GM18498 (cell line): ENCODE results near the gene CNOT11.

Experiments used
- ATAC-seq: cut with Tn5 transposase; IDR thresholded peaks from one replicate; pipeline ENCODE4 v1.9.1; 2021; ENCODE audit warnings: mild to moderate bottlenecking, moderate library complexity; ENCODE audit not compliant: unreplicated experiment

CNOT11 gene

DNA sequence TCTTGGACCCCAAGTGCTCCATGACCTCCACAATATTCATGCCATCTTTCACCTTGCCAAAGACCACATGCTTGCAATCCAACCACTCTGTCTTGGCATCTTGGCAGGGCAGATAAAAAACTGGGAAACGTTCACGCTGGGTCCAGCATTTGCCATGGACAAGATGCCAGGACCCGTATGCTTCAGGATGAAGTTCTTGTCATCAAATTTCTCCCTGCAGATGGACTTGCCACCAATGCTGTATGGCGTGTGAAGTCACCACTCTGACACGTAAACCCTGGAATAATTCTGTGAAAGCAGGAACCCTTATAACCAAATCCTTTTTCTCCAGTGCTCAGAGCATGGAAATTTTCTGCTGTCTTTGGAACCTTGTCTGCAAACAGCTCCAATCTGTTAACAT, 21.5 kb downstream of the CNOT11 start:
- ATAC-seq, result no peak

DNA sequence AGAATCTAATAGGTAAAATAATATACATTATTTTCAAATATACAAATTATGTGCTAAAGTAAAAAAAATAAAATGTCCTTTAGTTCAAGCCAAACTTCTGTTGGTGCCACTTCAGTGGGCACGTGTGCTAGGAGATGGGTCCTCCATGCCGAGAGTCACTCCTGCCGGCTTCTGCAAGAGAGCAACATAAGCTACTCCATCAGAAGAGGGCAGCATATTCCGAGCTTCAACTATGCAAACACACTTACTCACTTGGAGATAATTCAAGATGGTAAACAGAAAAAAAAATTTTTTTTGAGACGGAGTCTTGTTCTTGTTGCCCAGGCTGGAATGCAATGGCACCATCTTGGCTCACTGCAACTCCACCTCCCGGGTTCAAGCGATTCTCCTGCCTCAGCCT, 24.4 kb downstream of the CNOT11 start:
- no peak for ATAC-seq

DNA sequence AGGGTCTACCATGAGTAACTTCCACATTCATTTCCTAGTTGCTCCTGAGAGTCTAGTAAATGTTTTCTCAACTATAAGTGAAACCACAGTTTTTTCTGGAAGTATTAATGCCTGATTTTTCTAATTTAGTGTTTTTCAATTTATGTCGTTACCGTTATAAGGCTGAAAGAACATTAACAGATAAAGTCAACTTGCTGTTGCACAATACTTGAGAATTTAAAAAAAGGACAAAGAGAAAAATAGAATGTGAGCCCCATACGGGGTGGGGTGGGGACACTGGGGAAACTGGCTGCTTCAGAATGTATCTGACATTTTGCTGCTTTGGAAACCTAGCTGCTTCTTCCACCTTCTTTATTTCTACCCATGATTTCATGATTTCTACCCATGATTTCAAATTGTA, 26.2 kb downstream of the CNOT11 start:
- ATAC-seq, result no peak

DNA sequence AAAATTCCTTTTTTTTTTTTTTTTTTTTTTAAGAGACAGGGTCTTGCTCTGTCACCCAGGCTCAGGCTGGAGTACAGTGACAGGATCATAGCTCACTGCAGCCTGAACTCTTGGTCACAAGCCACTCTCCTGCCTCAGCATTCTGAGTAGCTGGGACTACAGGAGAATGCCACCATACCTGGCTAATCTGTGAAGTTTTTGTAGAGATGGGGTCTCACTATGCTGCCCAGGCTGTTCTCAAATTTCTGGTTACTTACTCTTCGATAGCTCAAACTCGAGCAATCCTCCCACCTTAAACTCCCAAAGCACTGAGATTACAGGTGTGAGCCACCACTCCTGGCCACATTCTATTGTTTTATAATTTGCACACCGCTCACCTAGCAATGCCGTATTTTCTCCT, 28.8 kb downstream of the CNOT11 start:
- no peak for ATAC-seq

DNA sequence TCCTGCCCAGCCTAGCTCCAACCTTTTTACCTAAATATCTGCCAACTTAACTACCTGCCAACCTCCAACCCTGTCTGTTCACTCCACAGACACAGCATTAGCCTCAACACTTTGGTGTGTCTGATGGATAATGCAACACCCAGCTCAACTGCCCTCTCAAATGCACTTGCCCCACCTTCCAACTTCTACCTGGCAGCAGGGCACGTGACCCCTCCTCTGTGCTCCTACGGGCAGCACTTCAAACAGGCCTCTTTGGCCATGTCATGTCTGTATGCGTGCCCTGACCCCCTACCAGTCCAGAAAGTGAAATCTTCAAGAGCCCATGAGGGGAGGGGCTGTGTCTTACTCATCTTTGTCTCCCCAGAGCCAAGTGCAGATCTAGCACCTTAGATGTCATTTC, 30.3 kb downstream of the CNOT11 start:
- no peak for ATAC-seq

DNA sequence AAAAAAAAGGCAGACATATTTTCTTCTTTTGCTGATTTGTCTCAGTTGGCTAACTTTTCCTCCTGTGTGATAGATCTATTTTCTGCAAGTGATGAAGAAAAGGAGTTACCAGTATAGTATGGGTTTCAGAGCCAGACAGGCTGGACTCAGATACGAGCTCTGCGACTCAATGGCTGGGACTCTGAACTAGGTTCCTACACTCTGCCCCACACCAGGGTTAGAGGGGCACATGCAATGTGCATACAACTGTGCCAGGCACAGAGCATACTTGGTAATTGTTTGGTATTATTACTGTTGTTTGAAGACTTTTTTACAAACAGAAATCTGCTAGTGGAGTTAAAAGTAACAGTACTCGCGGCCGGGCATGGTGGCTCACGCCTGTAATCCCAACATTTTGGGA, 34.0 kb downstream of the CNOT11 start:
- ATAC-seq, result no peak

DNA sequence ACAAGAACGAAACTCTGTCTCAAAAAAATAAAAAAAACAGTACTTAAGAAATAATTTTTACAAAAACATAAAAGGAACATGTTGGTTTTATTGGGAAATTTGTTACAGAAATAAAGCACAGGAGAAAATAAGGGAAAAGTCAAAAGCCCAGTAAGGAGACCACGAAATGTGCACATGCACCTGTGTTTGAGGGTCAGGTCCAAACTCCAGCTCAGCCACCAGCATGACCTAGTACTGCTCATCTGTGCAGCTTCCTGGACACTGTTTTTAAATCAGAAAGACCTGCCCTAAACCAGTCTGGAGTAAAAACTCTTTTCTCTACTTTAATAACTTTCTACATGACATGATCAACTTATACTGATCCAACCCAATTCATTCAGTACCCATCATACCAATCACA, 34.6 kb downstream of the CNOT11 start:
- no peak for ATAC-seq

DNA sequence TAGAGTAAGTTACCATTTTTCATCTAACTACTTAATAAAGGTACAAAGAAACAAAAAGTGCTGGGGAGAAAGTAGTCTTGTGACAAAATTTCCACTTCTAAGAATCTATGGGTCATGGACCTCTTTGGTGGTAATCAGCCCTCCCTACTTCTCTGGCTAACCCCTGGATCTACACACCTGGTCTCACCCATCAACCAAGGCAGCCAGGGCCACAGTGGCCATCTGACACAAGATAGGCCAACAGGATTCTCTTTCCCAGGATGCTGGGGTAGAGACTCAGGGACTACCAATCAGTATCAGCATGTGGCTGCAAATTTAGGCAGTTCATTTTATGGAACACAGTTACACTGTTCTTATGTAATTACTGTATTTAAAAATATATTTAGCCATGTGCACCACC, 38.0 kb downstream of the CNOT11 start:
- ATAC-seq, result no peak

DNA sequence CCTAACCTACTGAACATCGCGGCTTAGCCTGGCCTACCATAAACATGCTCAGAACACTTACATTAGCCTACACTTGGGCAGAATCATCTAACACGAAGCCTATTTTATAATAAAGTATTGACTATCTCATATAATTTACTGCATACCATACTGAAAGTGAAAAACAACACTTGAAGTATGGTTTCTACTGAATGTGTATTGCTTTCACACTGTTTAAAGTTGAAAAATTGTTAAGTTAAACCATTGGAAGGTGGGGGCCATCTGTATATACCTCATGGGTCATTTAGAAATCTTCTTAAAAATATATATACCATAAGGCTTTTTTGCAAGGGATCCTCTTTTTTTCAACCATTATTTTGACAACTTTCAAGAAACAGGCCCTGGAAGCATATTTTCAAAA, 39.3 kb downstream of the CNOT11 start:
- peak; percentile 78 for ATAC-seq

DNA sequence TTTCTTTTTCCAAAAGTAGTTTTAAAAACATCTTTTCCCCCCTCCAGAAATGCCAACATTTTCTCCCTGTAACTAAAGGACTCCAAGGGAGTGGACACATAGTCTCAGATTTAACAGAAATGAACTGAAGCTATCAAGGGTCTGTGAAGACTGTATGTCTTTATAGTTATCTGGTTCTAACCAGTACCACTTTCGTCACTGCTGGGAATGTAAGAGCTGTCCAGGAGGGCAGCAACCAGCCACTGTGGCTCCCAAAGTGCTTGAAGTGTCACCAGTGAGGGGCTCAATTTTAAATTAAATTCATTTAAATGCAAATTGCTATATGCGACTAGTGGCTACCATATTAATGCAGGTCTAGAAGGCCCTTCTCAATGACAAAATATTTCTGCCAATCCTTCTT, 40.9 kb downstream of the CNOT11 start:
- ATAC-seq, result no peak

DNA sequence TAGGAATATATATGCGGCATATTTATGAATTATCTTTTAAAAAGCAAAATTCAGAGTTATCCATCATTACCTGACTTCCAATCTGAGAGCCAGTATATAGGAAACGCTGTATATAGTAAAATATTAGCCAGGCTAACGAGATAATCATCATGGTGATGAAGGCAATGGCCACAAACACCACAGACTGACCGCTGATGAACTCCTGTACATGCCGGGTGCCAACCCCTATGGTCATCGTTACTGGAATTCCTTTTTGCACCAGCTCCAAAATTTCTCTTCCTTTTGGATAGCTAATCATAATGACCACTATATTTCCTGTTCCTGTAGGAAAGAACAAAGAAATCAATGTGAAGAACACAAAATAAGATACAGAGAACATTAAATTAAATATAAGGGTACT, 42.2 kb downstream of the CNOT11 start:
- ATAC-seq, result no peak

DNA sequence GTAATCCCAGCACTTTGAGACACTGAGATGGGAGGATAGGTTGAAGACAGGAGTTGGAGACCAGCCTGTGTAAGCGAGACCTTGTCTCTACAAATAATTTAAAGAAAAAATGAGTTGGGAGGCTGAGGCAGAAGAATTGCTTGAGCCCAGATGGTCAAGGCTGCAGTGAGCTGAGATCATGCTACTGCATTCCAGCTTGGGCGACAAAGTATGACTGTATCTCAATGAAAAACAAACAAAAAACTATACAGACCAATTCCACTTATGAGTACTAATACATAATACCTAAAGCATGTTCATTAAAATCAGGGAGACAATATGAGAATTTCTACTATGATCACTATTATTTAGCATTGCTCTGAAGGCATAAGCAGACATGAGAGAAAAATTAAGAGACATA, 43.2 kb downstream of the CNOT11 start:
- no peak for ATAC-seq

DNA sequence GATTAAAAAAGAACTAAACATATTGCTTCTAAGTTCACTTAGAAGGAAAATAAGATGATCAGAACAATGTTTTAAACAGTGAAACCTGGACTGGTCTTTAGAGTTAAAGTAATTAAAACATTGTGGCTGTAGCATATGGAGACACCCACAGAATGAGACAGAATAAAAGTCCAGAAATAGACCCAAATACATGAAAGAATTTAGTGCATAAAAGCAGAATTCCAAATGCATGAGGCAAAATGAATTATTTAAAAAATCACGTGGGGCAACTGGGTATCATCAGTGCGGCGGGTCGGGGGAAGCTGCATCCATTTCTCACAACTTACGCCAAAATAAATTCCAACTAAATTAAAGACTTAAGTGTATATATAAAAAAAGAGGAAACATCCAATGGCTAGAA, 43.7 kb downstream of the CNOT11 start:
- ATAC-seq, result no peak

DNA sequence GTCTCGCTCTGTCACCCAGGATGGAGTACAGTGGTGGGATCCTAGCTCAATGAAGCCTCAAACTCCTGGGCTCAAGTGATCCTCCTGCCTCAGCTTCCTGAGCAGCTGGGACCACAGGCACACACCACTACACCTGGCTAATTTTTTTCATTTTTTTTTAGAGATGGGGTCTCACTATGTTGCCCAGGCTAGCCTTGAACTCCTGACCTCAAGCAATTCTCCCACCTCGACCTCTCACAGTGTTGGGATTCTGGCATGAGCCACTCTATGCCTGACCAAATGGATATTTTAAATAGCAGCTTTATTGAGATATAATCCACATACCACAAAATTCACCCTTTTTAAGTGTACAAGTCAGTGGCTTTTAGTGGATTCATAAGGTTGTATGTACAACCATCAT, 44.7 kb downstream of the CNOT11 start:
- no peak for ATAC-seq

DNA sequence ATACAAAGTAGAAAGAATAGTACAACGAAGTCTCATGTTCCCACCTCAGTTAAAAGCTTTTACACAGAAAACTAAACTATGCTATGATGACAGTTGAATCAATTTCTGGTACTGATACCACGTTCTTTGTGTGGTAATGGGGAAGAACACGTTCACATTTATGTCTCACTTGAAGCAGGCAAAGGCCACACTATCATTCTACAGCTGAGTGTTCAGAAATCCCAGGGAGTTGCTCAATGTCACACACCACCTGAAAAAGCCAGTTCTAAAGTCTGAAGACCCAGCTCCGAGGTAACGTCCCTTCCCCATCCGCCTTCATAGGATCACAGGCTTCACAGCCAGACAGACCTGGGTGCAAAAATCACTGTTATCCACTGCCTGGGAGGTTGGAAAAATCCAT, 46.9 kb downstream of the CNOT11 start:
- ATAC-seq, result no peak

DNA sequence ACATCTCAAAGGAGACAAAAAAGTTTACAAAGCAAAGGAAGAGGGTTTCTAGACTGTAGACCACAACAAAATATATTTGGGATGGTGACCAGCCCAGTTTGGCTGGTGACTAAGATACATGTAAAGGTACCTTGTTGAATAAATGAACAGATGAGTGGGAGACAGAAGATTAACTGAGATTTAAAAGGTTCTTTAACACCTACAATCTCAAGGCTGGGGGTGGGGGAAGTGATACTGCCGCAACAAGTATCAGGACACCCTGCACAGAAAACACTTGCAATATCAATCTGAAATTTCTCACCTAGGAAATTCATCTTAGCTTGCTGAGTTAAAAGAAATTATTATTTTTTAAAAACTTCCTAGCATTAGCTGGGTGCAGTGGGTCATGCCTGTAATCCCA, 47.5 kb downstream of the CNOT11 start:
- peak; percentile 56 for ATAC-seq

DNA sequence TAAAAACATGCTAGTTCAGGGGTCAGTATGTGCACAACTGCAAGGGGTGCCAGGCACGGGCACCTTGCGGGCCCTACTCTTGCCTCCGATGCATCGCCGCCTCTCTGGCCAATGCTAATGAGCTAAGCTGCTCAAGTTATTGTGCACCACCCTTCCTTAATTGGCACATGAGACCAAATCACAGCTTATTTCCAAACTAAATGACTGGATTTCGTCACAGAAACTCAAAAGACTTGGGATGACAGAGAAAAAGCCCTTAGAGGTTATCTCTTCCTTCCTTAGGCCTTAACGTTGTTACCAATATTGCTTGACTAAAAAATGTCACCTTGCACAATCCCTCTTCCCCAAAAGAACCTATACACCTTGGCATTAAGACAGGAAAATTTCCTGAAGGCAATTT, 48.1 kb downstream of the CNOT11 start:
- ATAC-seq, result no peak

DNA sequence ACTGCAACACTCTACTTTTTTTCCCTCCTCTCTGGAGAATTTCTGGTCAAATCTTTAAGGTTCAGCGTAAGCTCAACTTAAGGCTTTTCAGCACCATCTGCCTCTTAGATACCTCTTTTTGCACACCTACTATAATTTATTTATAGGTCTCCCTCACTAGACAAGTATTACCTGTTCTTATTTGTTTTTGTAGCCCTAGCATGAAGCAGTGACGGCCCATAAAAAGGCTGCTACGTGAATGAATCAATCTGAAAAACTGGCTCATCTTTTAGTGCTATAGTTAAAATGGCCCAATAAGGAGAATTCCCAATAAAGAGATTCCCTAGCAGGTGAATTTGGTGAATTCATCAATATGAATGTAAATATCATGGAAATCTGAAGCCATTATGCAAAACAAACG, 49.3 kb downstream of the CNOT11 start:
- ATAC-seq, result no peak

DNA sequence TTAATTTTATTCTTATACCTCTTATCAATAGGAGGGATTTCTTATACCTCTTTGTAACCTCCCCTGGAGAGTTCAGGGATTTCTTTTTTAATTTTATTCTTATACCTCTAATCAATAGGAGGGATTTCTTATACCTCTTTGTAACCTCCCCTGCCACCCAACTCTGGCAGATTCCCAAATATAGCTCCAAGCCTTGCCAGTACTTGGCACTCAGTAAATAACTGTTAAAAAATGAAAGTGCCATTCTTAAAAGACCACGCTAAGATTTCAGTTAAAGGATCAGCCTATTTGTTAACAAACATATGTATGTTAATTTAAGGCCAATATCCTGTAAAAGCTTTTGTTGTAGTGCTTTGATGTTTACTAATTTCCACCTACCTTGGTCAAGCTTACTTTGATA, 51.0 kb downstream of the CNOT11 start:
- ATAC-seq, result no peak

DNA sequence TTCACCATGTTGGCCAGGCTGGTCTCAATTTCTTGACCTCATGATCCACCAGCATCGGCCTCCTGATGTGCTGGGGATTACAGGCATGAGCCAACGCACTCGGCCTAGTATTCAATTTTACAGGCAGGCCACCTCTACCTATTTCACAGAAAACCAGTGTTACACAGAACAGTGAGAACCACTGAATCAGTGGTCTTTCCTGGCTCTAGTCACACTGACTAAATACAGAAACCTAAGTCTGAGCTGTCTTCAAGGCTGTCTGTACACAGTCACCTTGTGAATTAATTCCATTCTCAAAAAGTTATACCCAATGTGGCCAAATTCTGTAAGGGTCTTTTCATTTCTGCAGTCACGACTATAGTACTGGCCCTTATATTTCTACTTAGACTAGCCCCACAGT, 52.3 kb downstream of the CNOT11 start:
- no peak for ATAC-seq

DNA sequence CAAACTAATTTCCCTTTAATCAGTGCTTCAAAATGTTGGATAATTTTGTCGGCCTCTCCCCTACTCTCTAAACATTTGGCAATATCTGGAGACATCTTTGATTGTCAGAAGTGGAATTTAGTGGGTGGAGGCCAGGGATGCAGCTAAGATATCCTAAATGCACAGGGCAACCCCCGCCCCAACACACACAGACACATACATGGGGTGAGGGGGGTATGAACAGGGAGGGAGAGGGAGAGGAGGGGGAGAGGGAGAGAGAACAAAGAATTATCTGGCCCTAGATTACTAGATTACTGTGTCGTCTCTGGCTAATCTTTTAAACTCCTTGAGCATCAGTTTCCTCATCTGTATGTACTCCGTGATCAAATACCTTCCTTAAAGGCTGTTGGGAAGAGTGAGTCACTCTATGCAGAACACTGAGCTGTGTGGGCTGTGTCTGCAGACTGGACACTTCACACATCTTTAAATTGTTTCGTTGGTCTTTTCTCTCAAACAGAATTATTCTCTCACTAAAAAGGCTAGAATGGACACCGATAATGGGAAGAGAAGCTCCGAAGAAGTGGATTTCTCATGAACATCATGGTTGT, 52.9 kb downstream of the CNOT11 start:
- ATAC-seq, result no peak

DNA sequence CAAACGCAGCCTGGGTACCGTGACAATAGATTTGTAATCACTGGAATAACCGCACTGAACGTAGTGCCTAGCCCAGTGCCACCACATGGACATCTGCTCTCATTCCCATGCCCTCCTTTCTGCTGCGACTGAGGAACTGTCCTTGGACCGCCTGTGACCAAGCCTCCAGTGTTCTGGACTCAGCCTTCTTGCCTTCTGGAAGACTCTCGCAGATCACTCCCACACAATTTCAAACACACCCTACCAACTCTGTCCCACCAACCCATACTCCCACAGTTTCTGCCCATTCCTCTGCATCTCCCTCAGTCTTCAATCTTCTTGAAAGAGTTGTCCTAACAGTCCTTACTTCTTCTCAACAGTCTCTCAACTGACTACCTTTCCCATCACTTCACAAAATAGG, 53.7 kb downstream of the CNOT11 start:
- peak; percentile 11 for ATAC-seq

DNA sequence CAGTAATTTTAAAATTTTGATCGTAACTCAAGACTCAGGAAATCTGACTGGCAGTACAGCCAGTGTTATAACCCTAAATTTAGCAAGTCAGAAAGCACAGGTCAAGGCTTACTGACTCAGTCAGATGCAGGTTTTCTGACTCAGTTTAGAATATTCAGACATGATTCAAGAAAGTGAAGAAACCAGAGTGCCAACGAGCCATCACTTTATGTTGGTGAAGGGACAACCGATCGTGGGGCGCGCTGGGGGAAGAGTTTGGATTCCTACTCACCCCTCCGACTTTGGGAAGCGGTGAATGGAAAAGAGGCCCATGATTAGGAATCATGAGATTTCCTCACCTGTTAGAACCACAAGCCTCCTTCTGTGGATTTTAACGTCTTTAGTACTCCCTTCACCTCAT, 54.8 kb downstream of the CNOT11 start:
- ATAC-seq, result no peak

DNA sequence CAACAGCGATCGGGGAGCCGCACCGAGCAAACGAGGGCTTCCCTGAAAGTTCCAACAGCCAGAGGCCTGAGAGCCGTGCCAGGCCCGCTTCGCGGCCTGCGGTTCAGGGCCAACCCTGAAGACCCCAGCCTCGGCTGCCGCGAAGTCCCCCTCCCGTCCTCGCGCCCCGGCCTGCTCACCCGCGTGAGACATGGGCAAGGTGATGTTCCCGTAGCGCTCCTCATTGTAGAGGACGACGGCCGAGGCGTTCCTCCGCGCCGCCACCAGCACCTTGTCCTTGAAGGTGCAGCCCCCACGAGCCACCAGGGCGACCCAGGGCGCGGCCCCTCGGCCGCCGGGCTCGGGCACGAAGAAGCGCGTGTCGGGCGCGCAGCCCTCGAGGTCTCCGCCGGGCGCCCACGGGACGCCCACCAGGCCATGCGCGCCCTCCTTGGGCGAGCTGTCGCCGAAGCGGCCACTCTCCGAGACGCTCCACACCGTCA, 55.3 kb downstream of the CNOT11 start:
- ATAC-seq, result peak; percentile 24
